Measurements from ENCODE around the gene FRRS1L. TPM values are rescaled to one million over a fixed set of nuclear protein-coding genes. Genes with fewer than 3 reads are reported as not detected.

Gene FRRS1L
- total and polyA plus RNA-seq, 2 of the 13 experiments (the other 11 are each of a cell fraction or from before 2014, with no cell fraction given), result 0.02 to 0.03 TPM

DNA sequence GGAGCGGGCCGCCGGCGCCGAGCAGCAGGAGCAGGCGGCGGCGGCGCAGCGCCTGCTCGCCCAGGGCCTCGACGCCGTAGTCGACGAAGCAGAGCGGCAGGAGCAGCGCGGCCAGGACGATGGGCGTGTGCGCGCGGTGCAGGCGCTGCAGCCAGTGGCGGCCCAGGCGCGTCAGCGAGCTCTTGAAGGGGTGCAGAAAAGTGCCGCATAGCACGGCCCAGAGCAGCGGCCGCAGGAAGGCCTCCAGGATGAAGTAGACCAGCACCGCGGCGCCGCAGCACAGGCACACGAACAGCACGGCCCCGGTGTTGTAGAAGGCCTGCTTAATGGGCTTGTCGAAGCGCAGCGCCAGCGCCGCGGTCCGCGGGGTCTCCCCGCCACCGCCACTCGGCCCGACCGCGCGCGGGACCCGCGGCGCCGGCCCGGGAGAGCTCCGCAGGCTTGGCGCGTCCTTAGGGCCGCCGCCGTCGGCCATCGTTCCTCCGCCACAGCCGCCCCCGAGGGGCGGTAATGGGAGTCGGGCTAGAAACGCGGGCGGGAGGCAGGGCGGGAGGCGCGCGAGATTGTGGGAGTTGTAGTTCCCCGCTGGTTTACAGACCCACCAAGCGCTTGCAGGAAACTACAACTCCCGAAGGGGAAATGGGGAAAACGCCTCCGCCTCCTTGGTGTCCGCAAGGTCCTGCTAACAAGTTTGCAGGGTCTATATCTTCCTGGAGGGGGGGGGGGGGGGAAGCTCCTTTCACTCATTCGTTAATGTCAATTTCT is 47.4 kb downstream of the FRRS1L start, which contains the start of gene TMEM245 (continued):
- TF ChIP-seq THAP9 (CRISPR knock-in tag; IDR thresholded peaks at IDR 0.05; ENCODE audit: borderline replicate concordance), result peak; percentile 92; the same call in 1 of the 2 replicates
- TF ChIP-seq TERF1 (CRISPR knock-in tag; IDR thresholded peaks at IDR 0.05), result no peak
- no peak for TF ChIP-seq PRMT3 (CRISPR knock-in tag; IDR thresholded peaks at IDR 0.05; ENCODE audit: borderline replicate concordance, low read depth)
- TF ChIP-seq KMT2A (CRISPR knock-in tag; IDR thresholded peaks at IDR 0.05), result peak; percentile 29; the same call in 1 of the 2 replicates
- peak; percentile 91 for TF ChIP-seq SP5 (CRISPR knock-in tag; IDR thresholded peaks at IDR 0.05; ENCODE audit: borderline replicate concordance, low read depth)
- TF ChIP-seq GLI4 (CRISPR knock-in tag; IDR thresholded peaks at IDR 0.05; ENCODE audit: borderline replicate concordance), result no peak
- TF ChIP-seq ZNF367 (CRISPR knock-in tag; IDR thresholded peaks at IDR 0.05; ENCODE audit: borderline replicate concordance), result peak; percentile 25; the same call in 1 of the 2 replicates
- peak; percentile 93 for TF ChIP-seq HCFC1 (IDR thresholded peaks at IDR 0.05; ENCODE audit: low read depth, low read length)
- peak; percentile 96; the same call in 1 of the 2 replicates for TF ChIP-seq MAZ (IDR thresholded peaks at IDR 0.05; ENCODE audit: borderline replicate concordance, low read depth, low read length)
- peak; percentile 88 for TF ChIP-seq MAZ (CRISPR knock-in tag; IDR thresholded peaks at IDR 0.05; ENCODE audit: low read depth)
- TF ChIP-seq, protein P1, sequence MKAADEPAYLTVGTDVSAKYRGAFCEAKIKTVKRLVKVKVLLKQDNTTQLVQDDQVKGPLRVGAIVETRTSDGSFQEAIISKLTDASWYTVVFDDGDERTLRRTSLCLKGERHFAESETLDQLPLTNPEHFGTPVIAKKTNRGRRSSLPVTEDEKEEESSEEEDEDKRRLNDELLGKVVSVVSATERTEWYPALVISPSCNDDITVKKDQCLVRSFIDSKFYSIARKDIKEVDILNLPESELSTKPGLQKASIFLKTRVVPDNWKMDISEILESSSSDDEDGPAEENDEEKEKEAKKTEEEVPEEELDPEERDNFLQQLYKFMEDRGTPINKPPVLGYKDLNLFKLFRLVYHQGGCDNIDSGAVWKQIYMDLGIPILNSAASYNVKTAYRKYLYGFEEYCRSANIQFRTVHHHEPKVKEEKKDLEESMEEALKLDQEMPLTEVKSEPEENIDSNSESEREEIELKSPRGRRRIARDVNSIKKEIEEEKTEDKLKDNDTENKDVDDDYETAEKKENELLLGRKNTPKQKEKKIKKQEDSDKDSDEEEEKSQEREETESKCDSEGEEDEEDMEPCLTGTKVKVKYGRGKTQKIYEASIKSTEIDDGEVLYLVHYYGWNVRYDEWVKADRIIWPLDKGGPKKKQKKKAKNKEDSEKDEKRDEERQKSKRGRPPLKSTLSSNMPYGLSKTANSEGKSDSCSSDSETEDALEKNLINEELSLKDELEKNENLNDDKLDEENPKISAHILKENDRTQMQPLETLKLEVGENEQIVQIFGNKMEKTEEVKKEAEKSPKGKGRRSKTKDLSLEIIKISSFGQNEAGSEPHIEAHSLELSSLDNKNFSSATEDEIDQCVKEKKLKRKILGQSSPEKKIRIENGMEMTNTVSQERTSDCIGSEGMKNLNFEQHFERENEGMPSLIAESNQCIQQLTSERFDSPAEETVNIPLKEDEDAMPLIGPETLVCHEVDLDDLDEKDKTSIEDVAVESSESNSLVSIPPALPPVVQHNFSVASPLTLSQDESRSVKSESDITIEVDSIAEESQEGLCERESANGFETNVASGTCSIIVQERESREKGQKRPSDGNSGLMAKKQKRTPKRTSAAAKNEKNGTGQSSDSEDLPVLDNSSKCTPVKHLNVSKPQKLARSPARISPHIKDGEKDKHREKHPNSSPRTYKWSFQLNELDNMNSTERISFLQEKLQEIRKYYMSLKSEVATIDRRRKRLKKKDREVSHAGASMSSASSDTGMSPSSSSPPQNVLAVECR (CRISPR knock-in tag; IDR thresholded peaks at IDR 0.05; ENCODE audit: borderline replicate concordance), result peak; percentile 69
- TF ChIP-seq ZNF329 (CRISPR knock-in tag; IDR thresholded peaks at IDR 0.05; ENCODE audit: low read depth), result 0 out of 2 replicates have a peak, but pooled peaks have one; percentile 52
- 0 out of 2 replicates have a peak, but pooled peaks have one; percentile 21 for TF ChIP-seq HNRNPL (IDR thresholded peaks at IDR 0.05; ENCODE audit: low read depth, low read length)
- no peak for TF ChIP-seq ZNF446 (CRISPR knock-in tag; IDR thresholded peaks at IDR 0.05)
- 0 out of 2 replicates have a peak, but pooled peaks have one; percentile 51 for TF ChIP-seq BATF2 (CRISPR knock-in tag; IDR thresholded peaks at IDR 0.05)
- TF ChIP-seq AGO2 (optimal IDR thresholded peaks at IDR 0.05; ENCODE audit: low read depth, low read length), result peak; percentile 79
- TF ChIP-seq TBL1XR1 (IDR thresholded peaks at IDR 0.05; ENCODE audit: borderline replicate concordance, low read length, partially characterized antibody), result peak; percentile 77

Measured in HepG2 (cell line).